NCI-H82 (cell line): ENCODE results near the gene TOLLIP.
A peak's percentile ranks its signal among the peaks of the same experiment; 100 is the strongest.

Source experiments
- DNase-seq: peaks from one replicate; lab custom pipeline; 2025; lab: John Stamatoyannopoulos, UW

The TOLLIP gene

DNA sequence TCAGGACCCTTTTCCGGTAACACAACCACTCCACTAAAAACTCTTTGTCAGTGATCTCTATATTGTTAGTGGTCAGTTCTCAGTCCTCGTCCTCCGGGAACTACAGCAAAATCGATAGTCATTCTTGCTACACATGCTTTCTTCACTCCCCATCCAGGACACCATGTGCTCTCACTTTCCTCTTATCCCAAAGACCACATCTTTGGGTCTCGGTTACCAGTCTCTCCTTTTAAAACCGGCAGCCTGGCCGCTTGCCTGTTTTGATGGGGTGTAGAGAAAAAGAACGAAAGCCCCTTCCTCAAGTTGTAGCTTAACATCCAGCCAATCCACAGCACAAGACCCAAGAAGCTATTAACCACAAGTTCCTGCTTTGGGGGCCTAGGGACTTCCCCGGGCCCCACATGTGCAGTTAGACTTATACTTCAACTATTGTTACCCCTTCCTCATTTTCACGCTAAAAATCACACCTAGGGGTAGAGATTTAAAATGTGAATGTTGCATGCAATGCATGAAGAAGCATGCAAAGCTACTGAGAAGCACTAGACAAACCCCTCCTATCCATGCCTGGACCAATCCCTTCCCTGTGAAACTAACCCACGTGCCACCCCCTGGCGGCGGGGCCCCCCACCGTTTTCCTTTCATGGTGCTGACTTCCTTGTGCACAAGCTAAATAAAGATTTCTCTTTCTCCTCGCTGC lies 1.5 kb upstream of the TOLLIP start:
- DNase-seq, result no peak

DNA sequence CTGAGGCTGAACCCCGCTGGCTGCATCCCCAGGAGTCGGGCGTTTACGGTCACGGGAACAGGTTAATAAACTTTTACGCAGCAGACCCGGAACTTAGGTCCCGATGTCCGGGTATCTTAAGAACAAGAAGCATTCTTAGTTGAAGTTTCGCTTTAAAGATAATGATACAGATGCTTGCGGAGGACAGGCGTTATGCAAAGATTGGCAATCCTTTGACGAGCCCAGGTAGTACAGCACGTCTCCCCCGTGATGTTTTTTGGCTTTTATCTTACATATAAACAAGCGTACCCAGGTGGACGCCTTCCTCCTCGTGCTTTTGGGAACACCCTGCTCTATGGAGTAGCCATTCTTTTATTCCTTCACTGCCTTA lies 871 bp upstream of the TOLLIP start:
- peak; percentile 3 for DNase-seq

GRCh38 chr11:1308743-1309497 lies 512 bp downstream of the TOLLIP start:
- no peak for DNase-seq

DNA sequence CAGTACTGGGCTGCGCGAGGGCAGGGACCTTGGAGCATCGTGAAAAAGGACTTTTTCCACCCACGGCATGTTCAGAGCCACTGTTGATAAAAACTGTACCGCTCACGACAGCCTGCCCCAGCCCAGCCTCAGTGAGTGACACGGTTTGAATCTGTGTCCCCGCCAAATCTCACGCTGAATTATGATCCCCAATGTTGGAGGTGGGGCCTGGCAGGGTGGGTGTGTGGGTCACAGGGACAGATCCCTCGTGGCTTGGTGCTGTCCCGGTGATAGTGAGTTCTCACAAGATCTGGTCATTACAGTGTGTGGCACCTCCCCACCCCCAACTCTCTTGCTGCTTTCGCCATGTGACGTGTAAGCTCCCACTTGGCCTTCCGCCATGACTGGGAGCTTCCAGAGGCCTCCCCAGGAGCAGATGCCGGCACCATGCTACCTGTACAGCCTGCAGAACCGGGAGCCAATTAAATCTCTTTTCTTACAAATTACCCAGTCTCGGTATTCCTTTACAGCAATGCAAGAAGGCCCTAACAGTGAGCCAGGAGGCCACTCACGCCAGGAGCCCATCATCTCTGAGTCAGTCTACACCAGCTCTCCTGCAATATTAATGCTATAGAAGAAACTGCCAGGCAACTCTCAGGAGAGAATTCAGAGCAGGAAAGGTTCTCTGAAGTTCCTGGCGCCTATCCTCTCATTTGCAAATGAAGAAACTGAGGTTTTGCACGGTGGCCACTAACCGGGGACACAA lies 1.3 kb downstream of the TOLLIP start:
- DNase-seq, result peak; percentile 16

GRCh38 chr11:1307163-1307870 lies 2.1 kb downstream of the TOLLIP start:
- DNase-seq, result no peak

DNA sequence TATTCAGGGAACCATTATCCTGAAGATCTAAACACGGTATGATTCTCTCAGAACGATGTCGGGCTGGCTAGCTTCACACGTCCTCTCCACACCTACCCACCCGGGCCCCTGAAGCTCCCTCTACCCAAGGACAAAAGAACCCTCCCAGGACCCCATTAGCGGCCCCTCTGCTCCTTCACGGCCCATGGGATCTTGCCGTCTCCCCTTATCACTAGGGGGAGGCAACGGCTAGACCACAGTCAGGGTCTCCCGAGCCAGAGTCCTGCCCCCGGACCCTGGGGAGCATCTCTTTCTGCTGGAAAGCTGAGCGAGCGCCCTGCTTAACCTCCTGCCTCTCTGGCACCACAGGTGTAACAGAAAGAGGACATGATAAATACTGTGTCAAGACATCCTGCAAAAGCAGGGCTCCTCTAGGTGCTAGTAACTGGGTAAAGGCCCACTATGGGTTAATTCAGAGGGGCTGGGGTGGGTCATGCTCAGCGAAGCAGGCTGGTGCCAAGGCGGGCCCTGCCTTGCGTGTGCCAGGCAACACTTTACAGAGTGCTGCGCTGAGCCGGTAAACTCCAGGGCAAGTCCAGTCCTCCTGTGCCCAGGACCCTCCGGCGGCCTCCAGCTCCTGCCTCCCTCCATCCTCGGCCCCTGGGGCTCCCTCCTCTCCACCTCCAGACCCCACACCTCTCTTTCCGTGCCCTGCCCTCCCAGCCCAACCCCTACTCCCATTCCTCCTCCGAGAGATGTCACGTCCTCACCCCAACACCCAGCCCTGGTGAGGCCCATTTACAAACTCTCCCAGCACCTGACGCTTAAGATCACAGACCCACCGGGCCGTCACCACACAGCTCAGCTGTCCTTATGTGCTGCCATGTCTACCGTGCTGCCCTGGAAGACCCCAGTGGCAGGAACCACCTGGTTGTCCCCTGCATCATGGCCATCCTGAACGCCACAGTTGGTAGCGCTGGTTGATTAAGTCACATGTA lies 3.0 kb downstream of the TOLLIP start:
- no peak for DNase-seq

DNA sequence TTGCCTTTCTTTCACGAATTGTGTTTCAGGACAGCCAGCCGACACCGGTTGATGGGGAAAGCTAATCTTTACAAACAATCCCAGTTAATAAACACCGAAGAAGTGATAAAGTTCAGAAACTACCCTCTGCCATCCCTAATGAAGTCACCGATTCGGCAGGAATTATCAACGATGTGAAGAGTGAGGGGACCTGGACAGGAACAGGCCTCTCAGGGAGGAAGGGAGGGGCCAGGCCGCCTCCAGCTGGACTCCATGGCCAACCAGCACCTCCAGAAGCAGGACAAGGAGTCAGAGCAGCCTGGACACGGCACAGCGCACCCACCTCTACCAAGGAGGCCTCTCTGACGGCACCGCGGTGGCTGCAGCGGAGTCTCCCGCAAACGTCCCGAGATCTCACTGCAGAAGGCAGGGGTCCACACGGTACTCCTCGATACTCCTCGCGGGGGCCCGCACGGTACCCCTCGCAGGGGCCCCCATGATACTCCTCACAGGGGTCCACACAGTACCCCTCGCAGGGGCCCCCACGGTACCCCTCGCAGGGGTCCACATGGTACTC lies 3.9 kb downstream of the TOLLIP start:
- no peak for DNase-seq

GRCh38 chr11:1305063-1305495 lies 4.4 kb downstream of the TOLLIP start:
- DNase-seq, result no peak

DNA sequence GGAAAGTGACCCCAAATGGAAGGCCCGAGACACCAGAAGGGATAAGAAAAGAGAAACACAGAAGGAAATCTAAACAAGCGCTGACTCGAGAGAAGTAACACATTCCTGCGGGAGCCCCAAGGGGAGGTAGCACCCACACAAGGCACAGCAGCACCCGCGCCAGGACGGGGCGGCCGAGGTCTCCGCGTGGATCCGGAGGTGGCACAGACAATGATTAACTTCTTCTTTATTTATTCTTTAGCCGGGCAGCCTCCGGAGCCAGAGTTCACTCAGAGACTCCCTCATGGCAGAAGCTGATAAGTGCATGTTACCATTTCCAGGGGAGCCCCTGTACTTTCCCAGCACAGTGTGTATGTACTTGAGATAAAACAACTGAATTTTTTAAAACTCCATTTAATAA lies 5.1 kb downstream of the TOLLIP start:
- no peak for DNase-seq

DNA sequence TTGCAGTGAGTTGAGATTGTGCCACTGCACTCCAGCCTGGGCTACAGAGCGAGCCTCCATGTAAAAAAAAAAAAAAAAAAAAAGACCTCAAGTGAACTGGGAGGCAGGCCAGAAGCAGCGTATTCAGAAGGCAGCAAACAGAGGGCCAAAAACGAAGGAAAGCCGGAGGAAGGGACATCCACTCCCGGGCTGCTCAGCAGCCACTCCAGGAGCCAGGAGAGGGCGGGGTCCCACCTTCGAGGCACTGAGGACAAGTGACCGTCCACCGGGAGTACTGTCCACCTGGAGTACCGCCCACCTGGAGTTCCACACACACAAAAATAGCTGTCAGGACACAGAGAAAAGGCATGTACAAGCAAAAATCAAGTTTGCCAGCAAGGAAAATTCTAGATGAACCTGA lies 5.5 kb downstream of the TOLLIP start:
- no peak for DNase-seq

GRCh38 chr11:1303126-1303821 lies 6.2 kb downstream of the TOLLIP start:
- DNase-seq, result peak; percentile 6

DNA sequence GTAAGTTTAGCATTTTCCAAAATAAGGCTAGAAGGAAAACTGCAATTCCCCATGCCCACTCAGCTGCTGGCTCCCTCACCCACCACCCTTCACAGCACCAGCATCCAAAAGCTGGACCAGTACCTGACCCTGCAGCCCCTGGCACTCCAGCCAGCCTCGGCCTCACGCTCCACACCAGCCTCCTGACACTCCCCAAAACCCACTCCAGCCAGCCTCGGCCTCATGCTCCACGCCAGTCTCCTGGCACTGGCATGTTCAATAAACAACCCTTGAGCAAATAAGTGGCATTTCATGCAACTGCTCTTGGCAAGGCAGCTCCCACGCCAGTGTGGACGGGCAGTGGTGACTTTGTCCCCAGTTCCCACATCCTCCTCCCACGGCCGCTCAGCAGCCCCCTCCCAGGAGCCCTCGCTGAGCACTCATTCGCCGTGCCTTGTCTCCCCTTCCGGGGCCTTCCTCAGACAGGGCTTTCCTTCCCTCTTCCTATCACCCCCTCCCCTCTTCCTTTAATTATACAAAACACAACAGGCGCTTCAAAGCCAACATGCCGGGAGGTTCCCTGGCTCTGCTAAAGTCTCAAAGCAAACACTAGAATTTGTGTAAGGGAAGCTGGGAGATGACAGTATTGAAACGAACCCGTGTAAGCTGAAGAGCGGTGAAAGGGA lies 6.8 kb downstream of the TOLLIP start:
- no peak for DNase-seq

GRCh38 chr11:1302041-1302460 lies 7.4 kb downstream of the TOLLIP start:
- DNase-seq, result no peak

DNA sequence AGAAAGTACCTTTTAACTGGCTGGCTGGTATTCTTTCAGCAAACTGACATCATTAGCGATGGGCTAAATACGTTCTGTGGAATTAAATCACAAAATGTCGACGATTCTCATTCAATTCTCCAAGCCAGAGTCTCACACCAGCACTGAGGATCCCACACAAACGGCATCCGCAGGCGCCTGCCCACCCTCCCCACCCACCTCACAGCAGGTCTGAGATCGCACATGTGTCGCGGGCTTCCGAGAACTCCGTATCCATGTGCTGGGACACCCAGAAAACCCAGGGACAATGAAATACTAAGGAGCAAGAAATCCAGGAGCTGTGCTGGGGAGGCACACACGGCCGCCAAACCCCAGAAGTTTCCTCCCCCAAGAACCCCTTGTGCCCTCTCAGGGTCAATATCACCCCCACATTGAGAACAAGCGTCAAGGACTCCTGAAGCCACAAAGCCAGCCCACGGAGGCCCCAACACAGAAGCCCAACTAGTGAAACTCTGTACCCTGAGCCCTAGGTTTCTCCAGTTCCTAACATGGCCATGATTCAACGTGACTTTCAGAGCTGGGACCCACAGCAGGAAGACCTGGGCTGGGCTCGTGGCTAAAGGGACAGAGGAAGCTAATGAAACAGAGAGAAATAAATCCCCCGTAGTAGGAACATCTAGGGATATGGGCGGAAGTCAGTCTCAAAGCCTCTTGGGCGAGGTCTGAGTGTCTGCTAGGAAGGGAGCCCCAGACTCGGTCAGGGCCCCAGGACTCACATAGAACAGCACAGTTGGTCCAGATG lies 8.0 kb downstream of the TOLLIP start:
- no peak for DNase-seq

- no peak for DNase-seq
These were observed 8.8 kb downstream of the TOLLIP start for GRCh38 chr11:1300569-1301187.

DNA sequence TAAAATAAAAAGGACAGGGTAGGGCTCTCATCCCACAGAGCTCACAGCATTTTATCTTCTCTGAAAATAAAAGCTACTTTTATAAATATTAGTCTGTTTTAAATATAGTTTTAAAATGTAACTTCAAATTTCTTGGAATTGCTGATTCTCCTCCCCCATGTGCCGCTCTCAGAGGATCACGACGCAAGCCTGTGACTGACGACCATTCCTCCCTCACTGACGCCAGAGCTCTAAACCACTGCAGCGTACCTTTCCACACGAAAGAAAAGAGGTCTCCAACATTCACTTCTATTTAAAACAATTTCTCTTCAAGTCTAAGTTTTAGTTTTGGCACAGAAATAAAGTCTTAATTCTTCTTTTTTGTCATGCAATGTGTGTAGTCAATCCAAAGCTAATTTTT lies 9.3 kb downstream of the TOLLIP start:
- no peak for DNase-seq

GRCh38 chr11:1299621-1300020 lies 9.8 kb downstream of the TOLLIP start:
- no peak for DNase-seq
